AG10803 (cell line): ENCODE measurements around the gene PTH1R.

Experiments used
- DNase-seq: peaks from one replicate; pipeline ENCODE4 v3.0.0; 2010; ENCODE audit warnings: low read depth
- H3K4me3 ChIP-seq: 2 replicates; pipeline ENCODE4 v1.5.1; 2011; ENCODE audit warnings: mild to moderate bottlenecking, low read length, control low read depth
- CTCF ChIP-seq: conservative IDR thresholded peaks from 2 replicates; pipeline ENCODE4 v1.5.1; 2011; ENCODE audit warnings: mild to moderate bottlenecking, low read length, control low read depth, inconsistent platforms

Gene PTH1R

GRCh38 chr3:46870651-46871050 is 6.9 kb upstream of the PTH1R start:
- no peak for DNase-seq
- no peak for TF ChIP-seq CTCF

GRCh38 chr3:46871222-46871621 is 6.3 kb upstream of the PTH1R start:
- no peak overlapping the region for H3K4me3 ChIP-seq
- no peak for DNase-seq
- no peak for TF ChIP-seq CTCF

More at GRCh38 chr3:46870651-46871050, 6.9 kb upstream of the PTH1R start:
- no peak overlapping the region for H3K4me3 ChIP-seq

- no peak overlapping the region for H3K4me3 ChIP-seq
- DNase-seq, result no peak
- TF ChIP-seq CTCF, result no peak
These were observed 4.0 kb upstream of the PTH1R start for GRCh38 chr3:46873521-46873920.

GRCh38 chr3:46874430-46874829 is 3.1 kb upstream of the PTH1R start:
- DNase-seq, result no peak
- H3K4me3 ChIP-seq, result no peak overlapping the region
- TF ChIP-seq CTCF, result no peak

GRCh38 chr3:46875560-46875959 is 2.0 kb upstream of the PTH1R start:
- TF ChIP-seq CTCF, result no peak
- no peak overlapping the region for H3K4me3 ChIP-seq
- no peak for DNase-seq

GRCh38 chr3:46876313-46877300 is 914 bp upstream of the PTH1R start:
- TF ChIP-seq CTCF, result no peak
- no peak overlapping the region for H3K4me3 ChIP-seq
- no peak for DNase-seq

- no peak overlapping the region for H3K4me3 ChIP-seq
- no peak for DNase-seq
- TF ChIP-seq CTCF, result no peak
These were observed 1.4 kb downstream of the PTH1R start for GRCh38 chr3:46878781-46879436.
